Mononuclear cell (primary cell): Measurements from ENCODE around the gene DYDC2. TPM values are rescaled to one million over a fixed set of nuclear protein-coding genes. Genes with fewer than 3 reads are reported as not detected.

Source experiments
- H3K27me3 ChIP-seq: 2 replicates; pipeline ENCODE4 v1.6.0; 2011; ENCODE audit warnings: low read length, control low read depth; ENCODE audit not compliant: insufficient read depth
- H3K4me1 ChIP-seq: 2 replicates; pipeline ENCODE4 v1.5.1; 2011; ENCODE audit warnings: mild to moderate bottlenecking, low read length, control low read depth; ENCODE audit not compliant: insufficient read depth
- H3K4me3 ChIP-seq: 2 replicates; pipeline ENCODE4 v1.5.1; 2011; ENCODE audit warnings: mild to moderate bottlenecking, low read length, moderate library complexity
- H3K9me3 ChIP-seq: 2 replicates; pipeline ENCODE4 v1.5.1; 2011; ENCODE audit warnings: low read depth, mild to moderate bottlenecking, control low read depth, low read length
- total RNA-seq: library from RNA; depleted of rRNA; stranded (reverse); fragments of >200 nt; gene quantifications from one replicate; pipeline ENCODE4 v1.2.3, GENCODE V29; 2012

The DYDC2 gene
- total RNA-seq, 1 donor, result not detected

DNA sequence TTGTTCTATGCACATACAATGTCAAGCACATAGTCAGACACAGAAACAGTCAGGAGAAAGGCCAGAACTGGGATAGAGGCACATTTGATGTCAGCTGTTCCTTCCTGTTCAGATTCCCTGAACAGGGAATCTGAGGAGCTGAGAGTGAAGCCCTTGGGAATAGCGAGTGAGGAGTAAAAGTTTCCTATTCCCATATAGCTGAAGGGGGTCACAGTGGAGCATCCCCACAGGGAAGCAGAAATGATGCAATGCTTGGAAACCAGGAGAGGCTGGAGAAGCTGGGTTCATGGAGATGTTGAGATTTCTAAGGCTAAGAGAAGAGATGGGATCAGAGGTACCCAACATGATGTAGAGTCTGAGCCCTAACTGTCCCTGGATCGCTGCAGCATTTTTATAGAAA lies 40.4 kb downstream of the DYDC2 start:
- Histone ChIP-seq H3K9me3 (no peaks in the 10 kb centered on the region), H3K4me1 (peaks cover 8% of the 10 kb centered on the region), H3K4me3 (no peak overlapping the region), H3K27me3 (no peaks in the 10 kb centered on the region)

- H3K4me1 ChIP-seq, result no peaks in the 10 kb centered on the region
- no peaks in the 10 kb centered on the region for H3K9me3 ChIP-seq
- no peak overlapping the region for H3K4me3 ChIP-seq
- no peaks in the 10 kb centered on the region for H3K27me3 ChIP-seq
These were observed 43.7 kb downstream of the DYDC2 start for GRCh38 chr10:80400136-80400804.

DNA sequence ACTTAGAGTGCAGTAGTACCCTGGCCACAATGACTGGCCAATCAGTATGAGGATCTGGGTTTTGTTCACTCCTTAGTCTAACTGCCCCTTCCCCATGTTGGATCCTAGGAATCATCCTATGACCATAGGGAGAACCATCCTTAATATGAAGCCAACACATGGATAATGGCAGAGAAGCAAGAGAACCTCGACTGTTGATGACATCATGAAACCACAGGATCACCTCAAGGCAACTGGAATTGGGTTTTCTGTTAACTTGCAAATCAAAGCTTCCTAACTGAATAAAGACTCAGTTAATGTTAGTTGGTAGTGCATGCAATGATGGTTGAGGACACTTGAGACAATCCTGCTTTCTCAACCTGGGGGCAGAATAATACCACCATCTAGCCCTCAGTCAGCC lies 48.5 kb downstream of the DYDC2 start:
- Histone ChIP-seq H3K4me3 (no peak overlapping the region), H3K27me3 (peaks cover 6% of the 10 kb centered on the region), H3K4me1 (peaks cover 18% of the 10 kb centered on the region), H3K9me3 (no peaks in the 10 kb centered on the region)

GRCh38 chr10:80405626-80406025 lies 49.0 kb downstream of the DYDC2 start:
- no peaks in the 10 kb centered on the region for H3K9me3 ChIP-seq
- no peak overlapping the region for H3K4me3 ChIP-seq
- H3K4me1 ChIP-seq, result peaks cover 18% of the 10 kb centered on the region
- H3K27me3 ChIP-seq, result peaks cover 6% of the 10 kb centered on the region

GRCh38 chr10:80406204-80406603 lies 49.6 kb downstream of the DYDC2 start:
- Histone ChIP-seq H3K4me1 (peaks cover 18% of the 10 kb centered on the region), H3K4me3 (no peak overlapping the region), H3K27me3 (peaks cover 6% of the 10 kb centered on the region), H3K9me3 (no peaks in the 10 kb centered on the region)

DNA sequence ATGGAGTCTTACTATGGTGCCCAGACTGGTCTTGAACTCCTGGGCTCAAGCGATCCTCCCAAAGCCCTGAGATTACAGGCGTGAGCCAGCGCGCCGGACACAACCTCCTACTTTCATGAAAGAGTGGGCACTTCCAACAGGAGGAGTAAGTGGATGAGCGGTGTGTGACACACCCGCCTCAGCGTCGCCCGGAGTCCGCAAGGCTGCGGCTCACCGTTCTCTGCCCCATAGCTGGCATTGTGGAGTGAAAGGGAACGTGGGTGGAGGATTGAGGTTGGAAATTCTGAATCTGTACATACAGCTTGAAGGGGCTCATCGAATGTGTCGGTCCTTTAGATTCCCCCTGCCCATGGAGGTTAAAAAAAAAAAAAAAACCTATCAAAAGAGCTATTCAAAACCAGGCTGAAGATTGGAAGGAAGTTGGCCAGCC lies 51.2 kb downstream of the DYDC2 start:
- Histone ChIP-seq H3K27me3 (peaks cover 6% of the 10 kb centered on the region), H3K9me3 (no peaks in the 10 kb centered on the region), H3K4me3 (peak overlapping the region; percentile 57), H3K4me1 (peaks cover 18% of the 10 kb centered on the region)

DNA sequence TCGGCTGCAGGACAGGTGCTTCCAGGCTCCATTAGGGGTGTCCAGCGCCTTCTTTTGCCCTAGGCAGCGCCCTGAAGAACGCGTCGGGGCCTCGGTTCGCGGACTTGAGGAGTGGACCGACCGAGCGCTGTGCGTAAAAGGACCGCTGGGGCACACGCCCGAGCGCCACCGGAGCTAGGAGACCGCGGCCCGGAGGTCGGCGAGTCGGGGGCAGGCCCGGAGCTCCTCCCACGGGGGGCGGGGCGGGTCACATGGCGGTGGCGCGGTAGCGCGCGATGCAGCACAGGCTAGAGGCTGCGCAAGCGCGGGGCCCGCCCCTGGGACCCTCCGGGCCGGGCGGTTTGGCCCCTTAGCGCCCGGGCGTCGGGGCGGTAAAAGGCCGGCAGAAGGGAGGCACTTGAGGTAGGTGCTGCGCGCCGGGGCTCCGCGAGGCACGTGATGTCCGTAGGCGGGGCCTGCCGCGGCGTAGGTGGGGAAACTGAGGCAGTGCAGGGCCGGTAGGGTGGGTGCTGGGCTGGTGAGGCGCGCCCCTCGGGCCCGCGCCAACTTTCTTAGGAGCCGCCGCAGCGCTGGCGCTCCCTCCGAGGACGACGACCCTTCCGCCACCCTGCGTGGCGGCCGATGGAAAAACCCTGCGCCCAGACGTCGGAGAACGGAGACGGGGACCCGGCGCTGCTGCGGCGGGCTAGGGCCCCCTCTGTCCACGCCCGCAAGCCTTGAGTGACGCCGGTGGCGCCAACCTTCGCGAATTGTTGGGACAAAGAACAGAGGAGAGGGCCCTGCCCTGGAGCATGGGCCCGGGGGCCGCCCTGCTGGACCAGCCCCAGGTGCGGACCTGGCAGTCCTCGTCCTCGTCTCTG lies 51.9 kb downstream of the DYDC2 start, which contains the start of gene PRXL2A:
Gene PRXL2A (plus strand): TSS at position 310 of the 860 bp plus-strand sequence. CDS start 11,917 bp downstream, outside the sequence.
- Histone ChIP-seq H3K4me3 (peak within 1 kb of the TSS; percentile 57), H3K4me1 (peaks cover 22% of the 10 kb centered on the region), H3K9me3 (no peaks in the 10 kb centered on the region), H3K27me3 (peaks cover 6% of the 10 kb centered on the region)

DNA sequence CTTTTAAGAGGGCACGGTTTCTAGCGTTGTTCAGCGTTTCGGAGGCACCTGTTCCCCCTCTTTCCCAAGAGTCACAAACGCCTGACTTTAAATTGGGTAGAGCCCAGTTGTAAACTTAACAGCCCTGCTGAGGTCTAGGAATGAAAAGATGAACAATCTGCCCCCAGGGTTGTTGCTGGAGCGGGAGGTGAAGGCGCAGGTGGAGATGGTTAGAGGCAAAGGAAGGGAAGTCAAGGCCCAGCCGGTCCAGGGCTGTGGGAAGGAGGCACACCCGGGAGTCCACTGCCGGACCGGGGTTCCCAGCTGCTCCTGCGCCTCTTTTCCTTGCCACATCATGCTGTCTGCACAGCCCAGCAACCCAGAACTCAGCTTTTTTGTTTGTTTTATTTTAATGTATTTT lies 52.5 kb downstream of the DYDC2 start:
- H3K27me3 ChIP-seq, result peaks cover 6% of the 10 kb centered on the region
- peak overlapping the region; percentile 57 for H3K4me3 ChIP-seq
- H3K4me1 ChIP-seq, result peaks cover 25% of the 10 kb centered on the region
- H3K9me3 ChIP-seq, result no peaks in the 10 kb centered on the region

DNA sequence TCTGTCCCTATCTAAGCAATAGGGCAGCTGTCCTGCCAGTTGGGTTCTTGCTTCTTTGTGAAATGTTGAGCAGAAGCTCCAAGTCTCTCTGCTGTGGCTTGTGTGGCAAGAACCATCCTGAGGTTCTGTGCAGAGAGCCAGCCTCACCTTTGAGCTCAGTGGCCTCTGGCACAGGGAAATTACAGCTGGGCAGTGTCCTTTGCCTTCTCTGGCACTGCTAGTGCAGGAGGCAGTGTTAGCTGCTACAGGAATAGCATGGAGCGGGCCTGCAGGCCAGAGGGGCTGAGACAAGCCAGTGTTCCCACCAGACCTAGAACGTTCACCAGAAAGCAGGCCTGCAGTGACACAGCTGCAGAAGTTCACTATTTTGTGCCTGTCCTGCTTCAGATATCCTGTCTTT lies 53.5 kb downstream of the DYDC2 start:
- H3K4me1 ChIP-seq, result peaks cover 25% of the 10 kb centered on the region
- no peaks in the 10 kb centered on the region for H3K9me3 ChIP-seq
- peaks cover 6% of the 10 kb centered on the region for H3K27me3 ChIP-seq
- no peak overlapping the region for H3K4me3 ChIP-seq

DNA sequence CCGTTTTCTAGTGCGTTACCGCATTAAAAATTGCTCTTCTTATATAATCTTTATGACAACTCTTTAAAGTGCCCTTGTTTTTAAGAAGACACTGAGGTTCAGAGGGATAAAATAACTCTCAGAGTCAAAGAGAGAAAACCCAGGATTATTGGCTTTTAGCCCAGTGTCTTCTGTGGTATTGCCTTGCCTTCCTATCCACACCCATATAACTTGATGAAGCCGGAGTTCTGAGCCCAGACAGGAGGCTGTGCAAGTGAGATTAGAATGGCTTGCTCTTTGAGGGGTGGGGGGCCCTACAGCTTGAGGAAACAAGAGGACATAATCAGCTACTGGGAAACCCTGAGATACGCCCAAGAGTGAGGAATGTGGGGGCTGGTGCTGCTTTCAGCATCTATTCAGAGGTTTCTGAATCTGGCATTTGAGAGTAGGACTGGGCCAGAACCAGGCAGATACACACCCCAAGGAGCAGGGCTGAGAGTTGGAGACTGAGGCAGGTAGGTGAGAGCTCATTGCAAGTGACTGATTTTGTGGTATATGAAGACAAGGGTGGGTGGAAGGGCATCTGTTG lies 54.1 kb downstream of the DYDC2 start:
- H3K4me1 ChIP-seq, result peaks cover 25% of the 10 kb centered on the region
- H3K4me3 ChIP-seq, result no peak overlapping the region
- peaks cover 6% of the 10 kb centered on the region for H3K27me3 ChIP-seq
- no peaks in the 10 kb centered on the region for H3K9me3 ChIP-seq

- H3K4me3 ChIP-seq, result no peak overlapping the region
- peaks cover 25% of the 10 kb centered on the region for H3K4me1 ChIP-seq
- no peaks in the 10 kb centered on the region for H3K9me3 ChIP-seq
- H3K27me3 ChIP-seq, result peaks cover 6% of the 10 kb centered on the region
These were observed 54.7 kb downstream of the DYDC2 start for GRCh38 chr10:80411267-80411668.

- Histone ChIP-seq H3K4me1 (peaks cover 25% of the 10 kb centered on the region), H3K9me3 (no peaks in the 10 kb centered on the region), H3K4me3 (no peak overlapping the region), H3K27me3 (peaks cover 6% of the 10 kb centered on the region)
These were observed 55.2 kb downstream of the DYDC2 start for GRCh38 chr10:80411681-80412220.

- H3K27me3 ChIP-seq, result peaks cover 3% of the 10 kb centered on the region
- no peaks in the 10 kb centered on the region for H3K9me3 ChIP-seq
- H3K4me3 ChIP-seq, result no peak overlapping the region
- peaks cover 23% of the 10 kb centered on the region for H3K4me1 ChIP-seq
These were observed 55.9 kb downstream of the DYDC2 start for GRCh38 chr10:80412486-80412885.

DNA sequence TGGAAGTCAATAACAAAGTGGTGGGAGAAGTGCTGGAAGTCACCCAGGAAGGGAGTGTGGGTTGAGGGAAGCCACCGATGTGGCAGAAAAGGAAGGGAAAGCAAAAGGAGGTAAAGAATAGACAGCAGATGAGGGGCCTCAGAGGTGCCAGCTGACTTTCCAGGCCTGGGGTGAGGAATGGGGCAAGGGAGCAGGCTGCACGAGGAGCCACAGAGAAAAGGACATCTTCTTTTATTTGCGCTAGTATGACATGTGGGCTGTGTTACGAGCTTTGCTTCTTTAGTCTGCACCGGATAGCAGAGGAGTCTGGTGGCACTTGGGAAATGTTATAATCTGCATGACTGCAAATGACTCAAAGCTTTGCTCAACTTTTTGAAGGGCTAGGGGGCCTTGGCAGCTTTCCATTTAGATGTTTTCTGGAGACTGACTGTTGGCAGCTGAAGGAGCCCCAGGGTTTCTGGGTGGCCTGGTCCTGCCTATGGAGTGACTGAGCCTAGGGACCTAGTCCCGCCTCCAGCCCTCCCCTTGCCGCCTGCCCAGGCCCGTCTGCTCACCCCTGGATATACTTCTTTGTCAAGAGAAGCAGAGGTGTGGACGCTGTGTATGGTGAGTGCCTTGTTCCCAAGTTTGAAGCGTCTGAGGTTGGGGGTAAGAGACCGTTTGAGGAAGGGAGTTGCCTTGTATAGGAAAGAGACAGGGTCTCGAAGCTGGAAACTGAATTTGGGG lies 56.9 kb downstream of the DYDC2 start:
- Histone ChIP-seq H3K27me3 (no peaks in the 10 kb centered on the region), H3K9me3 (no peaks in the 10 kb centered on the region), H3K4me1 (peaks cover 16% of the 10 kb centered on the region), H3K4me3 (no peak overlapping the region)
